Activated CD8-positive, alpha-beta memory T cell treated with anti-CD3 and anti-CD28 coated beads, Interleukin-2, amount 50 U/mL, for 24 hours (primary cell): ENCODE measurements around the gene LRRC61.

Experiments used
- DNase-seq: peaks from one replicate; pipeline ENCODE4 v3.0.0-alpha.2; 2020; ENCODE audit errors: extremely low read depth

LRRC61 gene

GRCh38 chr7:150330211-150330885 is 7.2 kb downstream of the LRRC61 start:
- DNase-seq, result no peak

- no peak for DNase-seq
These were observed 9.9 kb downstream of the LRRC61 start for GRCh38 chr7:150332852-150333635.

- no peak for DNase-seq
These were observed 10.5 kb downstream of the LRRC61 start for GRCh38 chr7:150333659-150334058.

GRCh38 chr7:150334108-150334507 is 11.0 kb downstream of the LRRC61 start:
- no peak for DNase-seq

GRCh38 chr7:150335108-150335773 is 12.1 kb downstream of the LRRC61 start:
- DNase-seq, result no peak

GRCh38 chr7:150335774-150336112 is 12.6 kb downstream of the LRRC61 start:
- DNase-seq, result no peak

- DNase-seq, result no peak
These were observed 13.6 kb downstream of the LRRC61 start for GRCh38 chr7:150336746-150337145.

GRCh38 chr7:150337179-150337578 is 14.0 kb downstream of the LRRC61 start:
- DNase-seq, result no peak

- no peak for DNase-seq
These were observed 14.5 kb downstream of the LRRC61 start for GRCh38 chr7:150337659-150338081.

- DNase-seq, result no peak
These were observed 15.1 kb downstream of the LRRC61 start for GRCh38 chr7:150338166-150338829.

- DNase-seq, result no peak
These were observed 16.3 kb downstream of the LRRC61 start for GRCh38 chr7:150339409-150339809.

GRCh38 chr7:150340024-150340749 is 17.0 kb downstream of the LRRC61 start:
- DNase-seq, result no peak

- no peak for DNase-seq
These were observed 17.7 kb downstream of the LRRC61 start for GRCh38 chr7:150340875-150341262.

GRCh38 chr7:150341263-150342120 is 18.3 kb downstream of the LRRC61 start, which contains the start of gene RARRES2:
Gene RARRES2 (minus strand): TSS chr7:150341629. CDS start chr7:150340609, 1,020 bp downstream.
- no peak for DNase-seq

- DNase-seq, result no peak
These were observed 18.9 kb downstream of the LRRC61 start for GRCh38 chr7:150342121-150342408.

GRCh38 chr7:150343225-150343624 is 20.1 kb downstream of the LRRC61 start:
- no peak for DNase-seq

- no peak for DNase-seq
These were observed 21.1 kb downstream of the LRRC61 start for GRCh38 chr7:150344299-150344698.

- DNase-seq, result no peak
These were observed 21.9 kb downstream of the LRRC61 start for GRCh38 chr7:150345012-150345411.

GRCh38 chr7:150346922-150347321 is 23.8 kb downstream of the LRRC61 start:
- no peak for DNase-seq

GRCh38 chr7:150351587-150352194 is 28.5 kb downstream of the LRRC61 start:
- no peak for DNase-seq
